Mucosa of descending colon (tissue), 3 donors: ENCODE data around the gene PLEKHA5. TPM values are rescaled to one million over a fixed set of nuclear protein-coding genes. Genes with fewer than 3 reads are reported as not detected.

Experiments used
- ATAC-seq: fragments of 200-7000 bp; cut with Tn5 transposase; one replicate; pipeline ENCODE4 v1.9.1; 2020; ENCODE audit warnings: mild to moderate bottlenecking, moderate library complexity
- DNase-seq, 3 donors: peaks; one replicate each; pipeline ENCODE4 v3.0.0-alpha.2; 2020
- H3K36me3 ChIP-seq: fragments of 200-600 bp; one replicate; pipeline ENCODE4 v1.8.0; 2021; ENCODE audit warnings: low read depth, mild to moderate bottlenecking
- H3K4me1 ChIP-seq: fragments of 200-600 bp; one replicate; pipeline ENCODE4 v1.8.0; 2021; ENCODE audit warnings: low read depth, mild to moderate bottlenecking
- H3K4me3 ChIP-seq: fragments of 200-600 bp; one replicate; pipeline ENCODE4 v1.8.0; 2021; ENCODE audit warnings: mild to moderate bottlenecking
- H3K9me3 ChIP-seq: fragments of 200-600 bp; one replicate; pipeline ENCODE4 v1.8.0; 2021; ENCODE audit warnings: mild to moderate bottlenecking
- CTCF ChIP-seq: fragments of 200-600 bp; IDR thresholded peaks from one replicate; pipeline ENCODE4 v1.8.0; 2022; ENCODE audit warnings: antibody characterized with exemption, mild to moderate bottlenecking
- intact Hi-C, 2 donors: fragments of 100-400 bp; cut with DNase I in 1 of 2; cut with micrococcal nuclease in 1 of 2; formaldehyde crosslinking; loops; one replicate each; pipeline versions ENCODE4 v1.11.0 to v1.11.1; 2022; cut with DNase I, micrococcal nuclease
- long read RNA-seq, 2 donors: library from polyadenylated mRNA; unstranded; transcript quantifications; one replicate each; pipeline ENCODE4 v2.0.0, GENCODE V29; 2019 to 2021
- total RNA-seq, 3 donors: library from RNA; stranded (reverse); fragmentation: NEBNext Ultra II Directional in 2 of 3; extraction: Animal tissue kit (Norgen Biotek cat#: 25700) in 2 of 3; gene quantifications; one replicate each; pipeline versions ENCODE4 v1.2.1 to v1.2.4, GENCODE V29; 2021 to 2023
- donor health status: DM: no; HTN: no; CAD: no; lungs with moderate emphysema.
- donor health status: DM: no; HTN: no; CAD: no.
- donor health status: DM: no; HTN: yes; CAD: no.

PLEKHA5 gene, protein sequence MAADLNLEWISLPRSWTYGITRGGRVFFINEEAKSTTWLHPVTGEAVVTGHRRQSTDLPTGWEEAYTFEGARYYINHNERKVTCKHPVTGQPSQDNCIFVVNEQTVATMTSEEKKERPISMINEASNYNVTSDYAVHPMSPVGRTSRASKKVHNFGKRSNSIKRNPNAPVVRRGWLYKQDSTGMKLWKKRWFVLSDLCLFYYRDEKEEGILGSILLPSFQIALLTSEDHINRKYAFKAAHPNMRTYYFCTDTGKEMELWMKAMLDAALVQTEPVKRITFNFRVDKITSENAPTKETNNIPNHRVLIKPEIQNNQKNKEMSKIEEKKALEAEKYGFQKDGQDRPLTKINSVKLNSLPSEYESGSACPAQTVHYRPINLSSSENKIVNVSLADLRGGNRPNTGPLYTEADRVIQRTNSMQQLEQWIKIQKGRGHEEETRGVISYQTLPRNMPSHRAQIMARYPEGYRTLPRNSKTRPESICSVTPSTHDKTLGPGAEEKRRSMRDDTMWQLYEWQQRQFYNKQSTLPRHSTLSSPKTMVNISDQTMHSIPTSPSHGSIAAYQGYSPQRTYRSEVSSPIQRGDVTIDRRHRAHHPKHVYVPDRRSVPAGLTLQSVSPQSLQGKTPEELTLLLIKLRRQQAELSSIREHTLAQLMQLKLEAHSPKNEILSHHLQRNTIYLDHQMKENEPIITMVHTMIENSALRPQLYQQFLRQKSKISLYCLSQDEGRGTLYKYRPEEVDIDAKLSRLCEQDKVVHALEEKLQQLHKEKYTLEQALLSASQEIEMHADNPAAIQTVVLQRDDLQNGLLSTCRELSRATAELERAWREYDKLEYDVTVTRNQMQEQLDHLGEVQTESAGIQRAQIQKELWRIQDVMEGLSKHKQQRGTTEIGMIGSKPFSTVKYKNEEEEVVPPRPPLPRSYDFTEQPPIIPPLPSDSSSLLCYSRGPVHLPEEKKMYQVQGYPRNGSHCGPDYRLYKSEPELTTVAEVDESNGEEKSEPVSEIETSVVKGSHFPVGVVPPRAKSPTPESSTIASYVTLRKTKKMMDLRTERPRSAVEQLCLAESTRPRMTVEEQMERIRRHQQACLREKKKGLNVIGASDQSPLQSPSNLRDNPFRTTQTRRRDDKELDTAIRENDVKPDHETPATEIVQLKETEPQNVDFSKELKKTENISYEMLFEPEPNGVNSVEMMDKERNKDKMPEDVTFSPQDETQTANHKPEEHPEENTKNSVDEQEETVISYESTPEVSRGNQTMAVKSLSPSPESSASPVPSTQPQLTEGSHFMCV
- 10 to 100 TPM; 29.6 to 47.9 (median 36.5) TPM for total RNA-seq
- long read RNA-seq, donor 1, full-length matches to known transcripts = 15 of 25 reads
- long read RNA-seq, donor 1, partial matches to known transcripts = 9 of 25 reads
- long read RNA-seq, donor 1, other reads (novel, unspliced or antisense) = 1 of 25 reads
- long read RNA-seq, donor 2, full-length matches to known transcripts = 3 of 13 reads
- long read RNA-seq, donor 2, partial matches to known transcripts = 9 of 13 reads
- long read RNA-seq, donor 2, other reads (novel, unspliced or antisense) = 1 of 13 reads

DNA sequence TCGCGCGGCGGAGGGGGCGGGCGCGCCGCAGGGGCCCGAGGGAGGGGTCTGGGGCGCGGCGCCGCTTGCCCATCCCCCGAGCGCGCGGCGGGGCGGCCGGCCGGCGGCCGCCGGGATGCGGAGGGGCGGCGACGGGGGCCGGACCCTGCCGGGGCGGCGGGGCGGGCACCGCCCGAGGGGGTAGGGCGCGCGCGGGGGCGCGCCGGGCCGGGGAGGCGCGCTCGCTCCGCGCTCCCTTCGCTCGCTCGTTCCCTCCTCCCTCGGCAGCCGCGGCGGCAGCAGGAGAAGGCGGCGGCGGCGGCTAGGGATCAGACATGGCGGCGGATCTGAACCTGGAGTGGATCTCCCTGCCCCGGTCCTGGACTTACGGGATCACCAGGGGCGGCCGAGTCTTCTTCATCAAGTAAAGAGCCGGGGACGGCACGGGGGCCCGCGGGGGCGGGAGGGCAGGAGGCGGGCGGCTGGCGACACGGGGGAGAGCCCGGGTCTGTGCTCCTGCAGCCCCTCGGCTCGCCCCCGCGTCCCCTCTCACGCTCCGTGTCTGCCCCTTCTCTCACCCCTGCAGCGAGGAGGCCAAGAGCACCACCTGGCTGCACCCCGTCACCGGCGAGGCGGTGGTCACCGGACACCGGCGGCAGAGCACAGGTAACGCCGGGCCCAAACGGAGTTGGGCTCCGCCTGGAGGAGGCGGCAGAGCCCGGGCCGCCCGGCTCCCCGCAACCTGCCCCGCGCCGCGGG is at the start of gene PLEKHA5:
Gene PLEKHA5 (plus strand): TSS at position 248 of the 738 bp plus-strand sequence. CDS start 67 bp downstream, at position 315.
- DNase-seq (peak; percentile 76 to 86 (median 80)), ATAC-seq (peak; percentile 89)
- intact Hi-C loops = no loop called here
- Histone ChIP-seq H3K9me3 (peaks cover 16% of the 10 kb centered on the region), H3K4me1 (peaks cover 9% of the 10 kb centered on the region), H3K4me3 (peak within 1 kb of the TSS; percentile 88), H3K36me3 (no peaks in the 10 kb centered on the region)
- peak; percentile 31 for TF ChIP-seq CTCF

- no peak overlapping the region for H3K4me3 ChIP-seq
- TF ChIP-seq CTCF = no peak
- intact Hi-C loops = no loop called here
- H3K9me3 ChIP-seq = no peaks in the 10 kb centered on the region
- H3K36me3 ChIP-seq = no peaks in the 10 kb centered on the region
- no peak for DNase-seq
- no peak for ATAC-seq
- H3K4me1 ChIP-seq = no peaks in the 10 kb centered on the region
Observed at GRCh38 chr12:19080918-19081317, 48.6 kb upstream of the PLEKHA5 start.

DNA sequence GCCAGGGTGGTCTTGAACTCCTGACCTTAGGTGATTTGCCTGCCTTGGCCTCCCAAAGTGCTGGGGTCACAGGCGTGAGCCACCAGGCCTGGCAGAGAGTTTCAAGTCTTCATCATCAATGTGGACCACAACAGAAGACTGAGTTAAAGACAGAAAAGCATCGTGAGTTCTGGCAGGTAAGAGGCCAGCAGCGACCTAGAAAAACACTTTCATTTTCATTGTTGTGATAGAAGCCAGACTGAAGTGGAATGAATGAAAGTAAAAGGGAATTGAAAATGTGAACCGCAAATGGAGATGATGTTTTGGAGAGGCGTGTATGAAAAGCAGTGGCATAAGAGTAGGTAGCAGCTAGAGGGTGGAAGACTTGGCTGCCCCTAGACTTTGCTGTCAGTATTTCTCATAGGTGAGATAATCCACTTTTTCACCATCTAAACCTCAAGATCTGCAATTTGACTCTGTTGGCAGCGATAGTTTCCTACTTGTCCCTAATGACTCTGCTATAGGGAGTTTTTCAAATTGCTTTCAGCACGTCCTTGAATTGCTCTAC is 47.1 kb upstream of the PLEKHA5 start:
- DNase-seq = no peak
- H3K36me3 ChIP-seq = no peaks in the 10 kb centered on the region
- no peaks in the 10 kb centered on the region for H3K9me3 ChIP-seq
- intact Hi-C loops = no loop called here
- no peaks in the 10 kb centered on the region for H3K4me1 ChIP-seq
- no peak overlapping the region for H3K4me3 ChIP-seq
- ATAC-seq = no peak
- TF ChIP-seq CTCF = no peak

DNA sequence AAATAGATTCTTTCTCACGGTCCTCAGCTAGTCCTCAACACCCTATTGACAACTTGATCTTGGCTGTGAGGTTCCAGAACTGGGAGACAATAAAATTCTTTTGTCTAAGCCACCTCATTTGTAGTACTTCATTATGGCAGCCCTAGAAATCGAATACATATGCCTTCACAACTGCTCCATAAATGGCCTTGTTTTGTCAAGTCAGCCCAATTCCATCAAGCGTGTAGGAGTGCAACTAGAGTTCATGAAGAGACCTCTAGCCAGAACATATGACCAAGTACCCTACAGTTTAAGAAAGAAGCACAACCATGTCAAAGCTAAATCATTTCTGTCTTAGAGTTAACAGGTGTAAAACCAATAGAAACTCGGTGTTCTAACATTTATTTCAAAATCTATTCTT is 45.0 kb upstream of the PLEKHA5 start:
- no peaks in the 10 kb centered on the region for H3K9me3 ChIP-seq

More for the DNA sequence above, 45.0 kb upstream of the PLEKHA5 start:
- ATAC-seq (no peak), DNase-seq (no peak)
- no peak for TF ChIP-seq CTCF
- H3K4me3 ChIP-seq = no peak overlapping the region
- H3K36me3 ChIP-seq = no peaks in the 10 kb centered on the region
- intact Hi-C loops = no loop called here
- no peaks in the 10 kb centered on the region for H3K4me1 ChIP-seq
